ENCODE results near the gene HBS1L.

DNA sequence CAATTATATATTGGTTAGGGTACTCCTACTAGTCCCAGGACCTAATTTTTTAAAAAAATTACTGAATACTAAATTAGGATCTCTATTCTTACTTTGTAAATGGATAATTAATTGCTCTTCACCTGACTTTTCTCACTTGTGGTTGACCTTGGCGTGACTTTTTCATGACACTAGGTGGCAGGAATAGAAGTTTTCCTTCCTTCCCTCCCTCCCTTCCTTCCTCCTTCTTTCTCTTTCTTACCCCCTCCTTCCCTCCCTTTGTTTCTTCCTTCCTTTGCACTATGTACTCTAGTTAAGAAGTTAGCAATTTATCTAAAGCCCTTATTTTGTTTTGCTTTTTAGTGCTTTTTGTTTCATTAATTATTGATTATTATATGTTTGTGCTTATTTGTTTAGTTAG is 20.4 kb upstream of the HBS1L start:
- TF ChIP-seq, protein P1, sequence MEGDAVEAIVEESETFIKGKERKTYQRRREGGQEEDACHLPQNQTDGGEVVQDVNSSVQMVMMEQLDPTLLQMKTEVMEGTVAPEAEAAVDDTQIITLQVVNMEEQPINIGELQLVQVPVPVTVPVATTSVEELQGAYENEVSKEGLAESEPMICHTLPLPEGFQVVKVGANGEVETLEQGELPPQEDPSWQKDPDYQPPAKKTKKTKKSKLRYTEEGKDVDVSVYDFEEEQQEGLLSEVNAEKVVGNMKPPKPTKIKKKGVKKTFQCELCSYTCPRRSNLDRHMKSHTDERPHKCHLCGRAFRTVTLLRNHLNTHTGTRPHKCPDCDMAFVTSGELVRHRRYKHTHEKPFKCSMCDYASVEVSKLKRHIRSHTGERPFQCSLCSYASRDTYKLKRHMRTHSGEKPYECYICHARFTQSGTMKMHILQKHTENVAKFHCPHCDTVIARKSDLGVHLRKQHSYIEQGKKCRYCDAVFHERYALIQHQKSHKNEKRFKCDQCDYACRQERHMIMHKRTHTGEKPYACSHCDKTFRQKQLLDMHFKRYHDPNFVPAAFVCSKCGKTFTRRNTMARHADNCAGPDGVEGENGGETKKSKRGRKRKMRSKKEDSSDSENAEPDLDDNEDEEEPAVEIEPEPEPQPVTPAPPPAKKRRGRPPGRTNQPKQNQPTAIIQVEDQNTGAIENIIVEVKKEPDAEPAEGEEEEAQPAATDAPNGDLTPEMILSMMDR (IDR thresholded peaks at IDR 0.05; ENCODE audit: insufficient read depth, low read length): no peak
- TF ChIP-seq, protein P2, sequence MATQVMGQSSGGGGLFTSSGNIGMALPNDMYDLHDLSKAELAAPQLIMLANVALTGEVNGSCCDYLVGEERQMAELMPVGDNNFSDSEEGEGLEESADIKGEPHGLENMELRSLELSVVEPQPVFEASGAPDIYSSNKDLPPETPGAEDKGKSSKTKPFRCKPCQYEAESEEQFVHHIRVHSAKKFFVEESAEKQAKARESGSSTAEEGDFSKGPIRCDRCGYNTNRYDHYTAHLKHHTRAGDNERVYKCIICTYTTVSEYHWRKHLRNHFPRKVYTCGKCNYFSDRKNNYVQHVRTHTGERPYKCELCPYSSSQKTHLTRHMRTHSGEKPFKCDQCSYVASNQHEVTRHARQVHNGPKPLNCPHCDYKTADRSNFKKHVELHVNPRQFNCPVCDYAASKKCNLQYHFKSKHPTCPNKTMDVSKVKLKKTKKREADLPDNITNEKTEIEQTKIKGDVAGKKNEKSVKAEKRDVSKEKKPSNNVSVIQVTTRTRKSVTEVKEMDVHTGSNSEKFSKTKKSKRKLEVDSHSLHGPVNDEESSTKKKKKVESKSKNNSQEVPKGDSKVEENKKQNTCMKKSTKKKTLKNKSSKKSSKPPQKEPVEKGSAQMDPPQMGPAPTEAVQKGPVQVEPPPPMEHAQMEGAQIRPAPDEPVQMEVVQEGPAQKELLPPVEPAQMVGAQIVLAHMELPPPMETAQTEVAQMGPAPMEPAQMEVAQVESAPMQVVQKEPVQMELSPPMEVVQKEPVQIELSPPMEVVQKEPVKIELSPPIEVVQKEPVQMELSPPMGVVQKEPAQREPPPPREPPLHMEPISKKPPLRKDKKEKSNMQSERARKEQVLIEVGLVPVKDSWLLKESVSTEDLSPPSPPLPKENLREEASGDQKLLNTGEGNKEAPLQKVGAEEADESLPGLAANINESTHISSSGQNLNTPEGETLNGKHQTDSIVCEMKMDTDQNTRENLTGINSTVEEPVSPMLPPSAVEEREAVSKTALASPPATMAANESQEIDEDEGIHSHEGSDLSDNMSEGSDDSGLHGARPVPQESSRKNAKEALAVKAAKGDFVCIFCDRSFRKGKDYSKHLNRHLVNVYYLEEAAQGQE (IDR thresholded peaks at IDR 0.05; ENCODE audit: insufficient replicate concordance, low read depth): no peak
- no peak for TF ChIP-seq POLR2AphosphoS5 (IDR thresholded peaks at IDR 0.05; ENCODE audit: low read depth)

Data from HL-60 (cell line).